ENCODE data around the gene IFNA8.
"Not testable (repeated sequence)": the region's sequence is repeated elsewhere in the genome, so short reads cannot be mapped to it uniquely, and the experiment has no call there.

The IFNA8 gene

DNA sequence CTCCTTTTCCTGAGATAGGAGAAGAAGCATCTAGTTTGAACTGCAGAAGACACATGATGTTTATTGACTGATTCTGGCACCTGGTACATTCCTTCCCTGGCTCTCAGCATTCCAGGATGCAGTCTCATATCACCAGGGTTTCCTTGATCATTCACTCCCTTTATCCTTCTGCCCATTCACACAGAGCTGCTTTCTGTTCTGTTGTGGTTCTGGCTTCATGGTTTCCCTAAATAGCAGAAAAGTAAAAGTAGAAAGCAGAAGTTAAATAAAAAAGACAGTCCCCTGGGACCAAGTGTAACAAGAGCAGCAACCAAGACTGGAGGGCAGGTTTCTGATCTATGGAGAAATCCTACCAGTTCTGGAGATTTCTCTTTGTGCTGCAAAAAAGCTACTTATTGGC, 3.2 kb downstream of the IFNA8 start:
- no peaks in the 10 kb centered on the region for H3K36me3 Mint-ChIP-seq
- H3K4me1 Mint-ChIP-seq: no peaks in the 10 kb centered on the region
- no peak for ATAC-seq
- H3K27ac Mint-ChIP-seq: no peak overlapping the region
- H3K4me3 Mint-ChIP-seq: no peak overlapping the region
- H3K9me3 Mint-ChIP-seq: no peaks in the 10 kb centered on the region
- DNase-seq (ENCODE audit: low spot score in 2 of 2): no peak

DNA sequence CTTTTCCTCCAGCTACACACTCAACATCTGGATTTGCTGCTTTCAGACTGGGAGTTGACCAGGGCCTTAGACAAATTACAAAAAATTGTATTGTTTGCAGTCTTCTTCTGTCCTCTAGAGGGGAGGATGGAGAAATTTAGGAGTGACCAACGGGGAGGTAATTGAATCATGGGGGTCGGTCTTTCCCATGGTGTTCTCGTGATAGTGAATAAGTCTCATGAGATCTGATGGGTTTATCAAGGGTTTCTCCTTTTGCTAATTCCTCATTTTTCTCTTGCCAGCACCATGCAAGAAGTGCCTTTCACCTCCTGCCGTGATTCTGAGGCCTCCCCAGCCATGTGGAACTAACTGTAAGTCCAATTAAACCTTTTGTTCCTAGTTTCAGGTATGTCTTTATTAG, 4.2 kb downstream of the IFNA8 start:
- Mint-ChIP-seq H3K27ac (no peak overlapping the region), H3K4me3 (no peak overlapping the region), H3K9me3 (no peaks in the 10 kb centered on the region), H3K4me1 (no peaks in the 10 kb centered on the region), H3K36me3 (no peaks in the 10 kb centered on the region)
- no peak for DNase-seq (ENCODE audit: low spot score in 2 of 2)
- no peak for ATAC-seq

DNA sequence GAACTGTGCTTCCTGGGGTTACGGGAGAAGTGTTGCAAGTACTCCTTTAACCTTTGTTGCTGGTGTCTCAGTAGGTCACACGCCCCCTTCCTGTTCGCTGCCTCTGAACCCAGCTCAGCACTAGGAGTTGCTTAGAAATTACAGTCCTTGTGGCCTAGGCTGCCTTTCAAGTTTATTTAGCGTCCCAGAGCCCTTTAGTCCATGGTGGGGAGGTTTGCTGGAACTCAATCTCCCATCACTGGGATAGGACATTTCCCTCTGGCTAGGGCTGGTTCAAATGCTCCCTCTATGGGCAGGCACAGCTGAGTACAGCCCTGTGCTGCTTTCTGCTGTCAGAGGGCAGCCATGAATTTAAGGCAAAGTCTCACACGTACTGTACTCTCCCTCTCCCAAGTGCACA, 4.7 kb downstream of the IFNA8 start:
- Mint-ChIP-seq H3K4me1 (no peaks in the 10 kb centered on the region), H3K4me3 (no peak overlapping the region), H3K9me3 (no peaks in the 10 kb centered on the region), H3K36me3 (no peaks in the 10 kb centered on the region), H3K27ac (no peak overlapping the region)
- no peak for DNase-seq (ENCODE audit: low spot score in 2 of 2)
- ATAC-seq: peak; percentile 66

DNA sequence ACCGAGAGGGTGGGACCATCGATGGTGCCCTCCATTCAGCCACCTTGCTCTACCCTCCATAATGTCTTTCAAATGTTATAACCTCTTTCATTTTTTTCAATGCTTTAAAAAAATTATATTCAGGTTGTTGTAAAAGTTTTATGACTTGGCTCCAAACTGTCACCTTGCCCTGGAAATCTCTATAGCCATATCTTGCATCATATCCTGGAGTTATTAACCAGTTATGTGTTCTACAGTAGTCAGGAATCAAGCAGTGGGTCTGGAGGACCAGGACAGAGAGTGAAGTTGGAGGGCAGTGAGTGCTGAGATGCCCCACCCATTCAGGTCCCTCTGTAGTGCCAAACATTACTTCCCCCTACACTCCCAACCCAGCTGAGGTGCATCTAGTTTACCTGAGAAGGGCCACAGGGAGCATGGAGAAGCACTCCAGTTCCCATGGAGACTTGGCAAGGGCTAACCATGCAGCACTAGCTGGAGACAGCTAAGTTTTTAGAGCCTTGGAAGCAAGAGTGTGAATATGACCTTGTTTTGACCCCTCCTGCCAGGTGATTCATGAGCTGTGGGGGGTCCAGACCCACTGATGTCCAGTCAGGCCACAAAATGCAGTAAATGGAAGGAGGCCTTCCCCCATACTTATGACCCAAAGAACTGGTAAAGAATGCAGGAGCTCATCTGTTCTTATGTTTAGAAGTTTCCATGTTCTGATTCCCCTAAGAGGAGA, 5.5 kb downstream of the IFNA8 start:
- H3K36me3 Mint-ChIP-seq: no peaks in the 10 kb centered on the region
- H3K27ac Mint-ChIP-seq: no peak overlapping the region
- no peak overlapping the region for H3K4me3 Mint-ChIP-seq
- no peaks in the 10 kb centered on the region for H3K9me3 Mint-ChIP-seq
- ATAC-seq (no peak), DNase-seq (ENCODE audit: low spot score in 2 of 2) (no peak)
- no peaks in the 10 kb centered on the region for H3K4me1 Mint-ChIP-seq

DNA sequence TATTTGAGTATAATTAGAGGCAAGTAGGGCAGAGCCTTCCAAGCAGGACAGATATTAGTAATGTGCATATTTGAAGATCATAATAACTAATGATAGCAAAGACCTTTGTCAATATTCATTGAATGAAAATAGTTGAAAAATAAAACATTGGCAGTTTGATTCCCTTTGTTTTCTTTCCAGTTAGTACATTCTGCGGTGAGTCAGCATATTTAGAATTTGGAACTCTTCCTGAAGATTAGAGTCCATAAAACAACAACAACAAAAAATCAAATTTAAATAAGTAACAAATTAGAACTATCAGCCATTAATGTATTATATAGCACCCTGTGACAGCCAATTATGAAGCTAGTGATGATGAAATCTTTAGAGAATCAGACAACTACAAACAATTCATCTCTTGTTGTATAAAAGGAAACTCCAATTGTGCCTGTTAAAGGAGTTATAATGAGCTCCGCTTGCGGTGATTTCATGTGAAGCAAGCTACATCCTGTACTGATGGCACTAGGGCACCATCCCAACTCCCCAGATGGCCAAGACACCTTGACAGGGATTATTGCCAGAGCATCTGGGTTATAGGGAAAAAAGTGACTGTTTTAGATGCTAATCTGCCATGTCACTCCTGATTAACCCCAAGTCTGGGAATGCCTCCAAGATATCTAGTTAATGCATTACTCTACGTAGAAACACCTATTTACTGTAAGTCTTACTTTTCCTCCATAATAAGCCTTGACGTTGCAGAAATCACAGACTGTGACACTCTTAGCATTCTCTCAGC, 6.8 kb downstream of the IFNA8 start:
- Mint-ChIP-seq H3K4me3 (no peak overlapping the region), H3K27ac (no peak overlapping the region), H3K4me1 (no peaks in the 10 kb centered on the region), H3K9me3 (no peaks in the 10 kb centered on the region), H3K36me3 (no peaks in the 10 kb centered on the region)
- DNase-seq (ENCODE audit: low spot score in 2 of 2) (no peak), ATAC-seq (no peak)

DNA sequence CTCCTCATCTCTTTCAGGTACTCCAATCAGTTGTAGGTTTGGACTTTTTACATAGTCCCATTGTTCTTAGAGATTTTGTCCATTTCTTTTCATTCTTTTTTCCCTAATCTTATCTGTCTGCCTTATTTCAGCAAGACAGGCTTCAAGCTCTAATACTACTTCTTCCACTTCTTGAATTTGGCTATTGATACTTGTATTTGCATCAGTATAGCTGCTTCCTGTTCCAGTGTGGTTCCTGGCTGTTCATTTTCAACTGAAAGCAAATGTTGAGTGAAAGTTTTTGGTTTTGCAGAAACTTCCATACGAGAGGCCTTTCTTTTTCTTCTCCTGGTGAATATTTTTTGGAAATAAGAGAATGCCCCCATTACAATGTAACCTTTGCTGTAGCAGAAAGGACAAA, 19.3 kb downstream of the IFNA8 start:
- Mint-ChIP-seq H3K27ac (no peak overlapping the region), H3K36me3 (no peaks in the 10 kb centered on the region), H3K4me1 (no peaks in the 10 kb centered on the region), H3K4me3 (no peak overlapping the region), H3K9me3 (no peaks in the 10 kb centered on the region)
- DNase-seq (ENCODE audit: low spot score in 2 of 2) (no peak), ATAC-seq (no peak)

DNA sequence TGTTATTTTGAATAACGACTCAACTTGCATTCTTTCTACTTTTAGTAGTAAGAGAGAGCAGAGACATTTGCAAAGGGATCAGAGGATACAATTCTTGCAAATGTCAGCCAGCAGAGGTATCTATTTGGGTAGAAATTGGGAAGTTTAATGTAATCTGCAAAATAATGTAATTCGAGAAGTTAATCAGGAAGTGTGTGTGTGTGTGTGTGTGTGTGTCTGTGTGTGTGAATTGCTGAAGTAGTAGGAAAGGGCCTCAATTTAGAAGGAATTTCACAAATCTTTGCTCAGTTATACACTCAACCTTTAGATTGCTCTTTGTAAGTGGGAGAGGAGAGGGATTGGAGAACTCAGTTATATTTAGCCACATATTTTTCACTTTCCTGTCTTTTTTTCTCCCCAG, 20.3 kb downstream of the IFNA8 start:
- DNase-seq (ENCODE audit: low spot score in 2 of 2) (no peak), ATAC-seq (no peak)
- no peaks in the 10 kb centered on the region for H3K9me3 Mint-ChIP-seq
- H3K27ac Mint-ChIP-seq: no peak overlapping the region
- no peak overlapping the region for H3K4me3 Mint-ChIP-seq
- no peaks in the 10 kb centered on the region for H3K4me1 Mint-ChIP-seq
- no peaks in the 10 kb centered on the region for H3K36me3 Mint-ChIP-seq

DNA sequence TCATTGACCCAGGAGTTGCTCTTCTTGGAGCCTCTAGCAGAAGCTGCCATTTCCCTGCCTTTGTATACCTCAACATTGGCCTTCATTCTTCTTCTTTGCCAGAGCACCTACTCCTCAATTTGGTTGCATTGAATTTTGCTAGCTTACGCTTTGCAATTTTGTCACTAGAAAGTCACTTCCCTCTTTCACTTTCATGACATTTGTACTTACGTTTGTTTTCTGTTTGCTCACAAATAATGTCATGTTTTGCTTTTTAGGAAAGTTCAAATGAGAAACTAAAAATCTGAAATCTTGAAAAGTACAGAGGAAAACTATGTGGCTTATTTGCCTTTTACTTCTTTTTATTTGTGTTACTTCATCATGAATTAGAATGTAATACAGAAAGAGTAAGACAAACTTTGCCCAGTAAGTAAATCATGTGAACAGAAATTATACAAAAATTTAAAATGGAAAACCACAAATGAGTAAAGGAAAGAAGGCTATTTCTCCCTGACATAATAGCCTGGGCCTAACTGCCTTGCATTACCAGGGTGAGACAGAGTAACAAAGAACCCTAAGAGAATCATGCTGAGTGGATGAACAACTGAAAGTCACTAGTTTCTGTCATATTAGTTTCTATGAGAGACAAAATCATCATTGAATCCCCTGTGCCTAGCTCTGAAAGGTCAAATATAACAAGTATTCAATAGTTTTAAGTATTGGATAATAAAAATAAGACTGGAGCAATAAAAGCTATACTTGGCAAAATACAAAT, 23.9 kb downstream of the IFNA8 start:
- DNase-seq (ENCODE audit: low spot score in 2 of 2) (no peak), ATAC-seq (no peak)
- H3K27ac Mint-ChIP-seq: no peak overlapping the region
- H3K4me3 Mint-ChIP-seq: no peak overlapping the region
- H3K4me1 Mint-ChIP-seq: no peaks in the 10 kb centered on the region
- H3K36me3 Mint-ChIP-seq: no peaks in the 10 kb centered on the region
- H3K9me3 Mint-ChIP-seq: no peaks in the 10 kb centered on the region

DNA sequence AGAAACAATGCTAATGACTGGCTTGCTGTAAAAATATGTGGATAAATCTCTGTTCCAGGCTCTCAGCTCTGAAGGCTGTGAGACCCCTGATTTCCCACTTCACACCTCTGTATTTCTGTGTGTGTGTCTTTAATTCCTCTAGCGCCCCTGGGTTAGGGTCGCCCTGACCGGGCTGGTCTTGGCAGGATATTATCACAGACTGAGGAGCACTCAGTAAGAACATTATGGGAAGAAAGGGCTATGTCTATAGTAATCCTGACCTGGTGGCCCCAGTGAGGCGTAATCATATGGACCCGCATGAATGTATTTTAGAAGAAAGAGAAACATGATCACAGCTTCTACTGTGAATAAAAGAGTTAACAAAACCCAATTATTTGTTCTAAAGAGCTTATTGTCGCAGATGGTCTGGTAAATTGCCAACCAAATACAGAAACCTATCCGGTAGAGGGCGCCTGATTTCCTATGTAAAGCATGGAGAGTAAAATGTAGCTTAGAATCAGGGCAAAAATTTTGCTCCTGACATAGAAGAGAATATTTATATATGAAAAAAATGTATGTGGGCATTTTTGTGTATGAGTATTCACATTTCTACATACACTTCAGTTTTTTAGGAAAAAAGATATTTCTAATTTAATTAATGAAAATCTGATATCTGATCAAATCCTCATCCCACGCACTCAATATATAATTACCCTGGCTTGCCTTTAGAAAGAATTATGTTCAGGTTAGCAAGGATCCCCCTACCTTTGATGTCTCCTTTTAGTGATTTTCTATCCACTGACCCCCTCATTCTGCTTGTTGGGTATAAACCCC, 25.5 kb downstream of the IFNA8 start:
- H3K36me3 Mint-ChIP-seq: no peaks in the 10 kb centered on the region
- no peaks in the 10 kb centered on the region for H3K4me1 Mint-ChIP-seq
- peak in 1 of 2 donors; percentile 65 for DNase-seq (ENCODE audit: low spot score in 2 of 2)
- H3K9me3 Mint-ChIP-seq: no peaks in the 10 kb centered on the region
- no peak overlapping the region for H3K4me3 Mint-ChIP-seq
- no peak overlapping the region for H3K27ac Mint-ChIP-seq
- no peak for ATAC-seq

DNA sequence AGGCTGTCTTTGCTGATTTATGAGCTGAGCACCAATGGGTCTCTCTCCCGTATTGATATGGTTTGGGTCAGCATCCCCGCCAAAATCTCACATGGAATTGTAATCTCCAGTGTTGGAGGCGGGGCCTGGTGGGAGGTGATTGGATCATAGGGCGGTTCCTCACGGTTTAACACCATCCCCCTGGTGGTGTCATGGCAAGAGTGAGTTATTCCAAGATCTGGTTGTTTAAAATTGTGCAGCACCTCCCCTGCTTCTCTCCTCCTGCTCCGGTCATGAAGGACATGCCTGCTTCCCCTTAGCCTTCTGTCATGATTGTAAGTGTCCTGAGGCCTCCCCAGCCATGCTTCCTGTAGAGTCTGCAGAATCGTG, 26.1 kb downstream of the IFNA8 start:
- H3K9me3 Mint-ChIP-seq, H3K4me1 Mint-ChIP-seq: not testable (repeated sequence)

DNA sequence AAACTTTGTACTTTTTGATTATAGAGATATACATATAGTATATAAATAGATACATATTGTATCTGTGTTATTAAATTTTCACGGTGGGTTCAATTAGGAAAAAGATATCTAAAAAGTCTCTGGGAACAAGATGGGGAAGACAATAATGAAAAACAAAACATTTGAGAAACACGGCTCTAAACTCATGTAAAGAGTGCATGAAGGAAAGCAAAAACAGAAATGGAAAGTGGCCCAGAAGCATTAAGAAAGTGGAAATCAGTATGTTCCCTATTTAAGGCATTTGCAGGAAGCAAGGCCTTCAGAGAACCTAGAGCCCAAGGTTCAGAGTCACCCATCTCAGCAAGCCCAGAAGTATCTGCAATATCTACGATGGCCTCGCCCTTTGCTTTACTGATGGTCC, 31.2 kb downstream of the IFNA8 start, which contains the start of gene IFNA1:
Gene IFNA1, plus strand, starts transcription at position 301 of the 400 bp plus-strand sequence. Its CDS starts 69 bp downstream, at position 370.
- Mint-ChIP-seq H3K27ac (no peak within 1 kb of the TSS), H3K4me1 (peaks cover 10% of the 10 kb centered on the region), H3K4me3 (no peak within 1 kb of the TSS), H3K36me3 (no peaks in the 10 kb centered on the region), H3K9me3 (no peaks in the 10 kb centered on the region)
- no peak for ATAC-seq
- no peak for DNase-seq (ENCODE audit: low spot score in 2 of 2)

More for the DNA sequence above, 26.1 kb downstream of the IFNA8 start:
- H3K36me3 Mint-ChIP-seq; ATAC-seq; H3K4me3 Mint-ChIP-seq; DNase-seq (ENCODE audit: low spot score in 2 of 2); H3K27ac Mint-ChIP-seq: not testable (repeated sequence)

DNA sequence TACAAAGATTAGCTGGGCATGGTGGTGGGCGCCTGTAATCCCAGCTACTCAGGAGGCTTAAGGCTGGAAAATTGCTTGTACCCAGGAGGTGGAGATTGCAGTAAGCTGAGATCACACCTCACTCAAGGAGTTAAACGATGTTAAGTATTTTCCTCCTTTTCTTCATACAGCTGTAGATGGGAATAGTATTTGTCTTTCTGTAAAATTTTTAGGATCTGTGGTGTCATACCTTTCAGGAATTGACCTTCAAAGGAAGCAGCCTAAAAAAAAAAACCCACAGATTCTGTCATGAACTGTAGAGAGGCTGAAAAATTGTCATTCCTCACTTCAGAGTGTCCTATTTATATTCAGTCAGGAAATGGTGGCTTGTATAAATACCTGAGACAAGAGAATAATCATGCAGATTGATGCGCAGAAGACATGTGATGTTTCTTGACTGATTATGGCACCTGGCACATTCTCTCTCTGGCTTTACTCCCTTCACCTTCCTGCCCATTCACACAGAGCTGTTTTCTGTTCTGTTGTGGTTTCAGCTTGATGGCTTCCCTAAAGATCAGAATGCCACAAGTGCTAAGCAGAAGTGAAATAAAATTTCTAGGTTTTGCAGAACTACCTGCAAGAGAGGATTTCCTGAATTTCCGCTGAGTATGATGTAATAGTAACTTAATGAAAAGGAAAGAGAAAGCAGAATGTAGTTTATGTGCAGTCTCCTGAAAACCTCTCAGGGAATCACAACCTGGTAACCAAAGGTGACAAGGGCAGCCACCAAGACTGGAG, 35.1 kb downstream of the IFNA8 start:
- no peaks in the 10 kb centered on the region for H3K9me3 Mint-ChIP-seq
- H3K4me1 Mint-ChIP-seq: peaks cover 10% of the 10 kb centered on the region

DNA sequence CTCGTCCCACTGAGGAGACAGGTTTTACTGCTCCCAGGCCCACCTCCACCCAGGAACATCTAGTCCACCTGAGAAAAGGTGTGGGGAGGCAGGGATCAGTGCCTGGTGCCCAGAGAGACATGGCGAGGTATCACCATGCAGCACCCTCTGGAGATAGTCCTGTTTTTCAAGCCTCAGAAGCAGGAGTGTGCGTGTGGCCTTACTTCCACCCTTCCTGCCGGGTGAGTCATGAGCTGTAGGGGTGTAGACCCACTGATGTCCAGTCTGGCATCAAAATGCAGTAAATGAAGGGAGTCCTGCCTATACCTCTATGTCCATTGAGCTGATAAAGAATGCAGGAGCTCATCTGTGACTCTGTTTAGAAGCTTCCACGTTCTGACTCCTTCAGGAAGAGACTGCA, 40.4 kb downstream of the IFNA8 start:
- not testable (repeated sequence) for H3K36me3 Mint-ChIP-seq, H3K9me3 Mint-ChIP-seq

More for the DNA sequence above, 35.1 kb downstream of the IFNA8 start:
- DNase-seq (ENCODE audit: low spot score in 2 of 2): no peak
- Mint-ChIP-seq H3K27ac (no peak overlapping the region), H3K4me3 (no peak overlapping the region), H3K36me3 (no peaks in the 10 kb centered on the region)
- peak; percentile 40 for ATAC-seq

DNA sequence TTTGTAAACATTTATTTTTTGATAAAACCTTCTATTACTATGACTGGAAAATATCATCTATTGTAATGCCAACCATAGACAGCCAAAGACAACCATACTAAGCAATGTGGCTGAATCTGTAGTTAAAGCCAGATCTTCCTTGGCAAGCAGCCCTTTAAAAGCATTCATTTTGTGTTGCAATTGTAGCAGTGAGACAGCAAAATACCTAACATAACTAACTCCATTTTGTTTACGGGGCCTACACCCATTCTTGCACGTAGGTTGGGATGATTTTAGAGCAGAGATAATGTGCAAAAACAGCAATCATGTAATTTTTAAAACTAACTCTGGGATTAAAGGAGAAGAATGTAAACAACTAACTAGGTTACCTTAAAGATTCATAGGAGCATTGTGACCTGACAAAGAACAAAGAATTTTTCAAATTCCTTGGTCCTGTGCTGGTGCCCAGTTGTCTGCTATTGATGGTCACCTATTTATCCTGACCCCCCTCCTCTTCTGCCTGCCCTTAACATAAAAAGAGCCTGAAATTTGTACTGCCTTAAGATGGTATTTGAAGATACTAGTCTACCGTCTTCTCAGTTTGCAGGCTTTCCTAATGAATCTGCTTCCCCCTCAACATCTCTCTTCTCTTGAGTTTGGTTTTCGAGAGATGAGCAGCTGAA, 41.9 kb downstream of the IFNA8 start:
- Mint-ChIP-seq H3K4me3 (no peak overlapping the region), H3K9me3 (no peaks in the 10 kb centered on the region), H3K4me1 (no peaks in the 10 kb centered on the region), H3K36me3 (no peaks in the 10 kb centered on the region), H3K27ac (no peak overlapping the region)
- ATAC-seq (no peak), DNase-seq (ENCODE audit: low spot score in 2 of 2) (no peak)

More for the DNA sequence above, 40.4 kb downstream of the IFNA8 start:
- H3K4me1 Mint-ChIP-seq; ATAC-seq; H3K4me3 Mint-ChIP-seq; H3K27ac Mint-ChIP-seq; DNase-seq (ENCODE audit: low spot score in 2 of 2): not testable (repeated sequence)
